GM23338 (cell line): Measurements from ENCODE around the gene MSL3B.

ENCODE experiments used
- ATAC-seq: fragments of 200-7000 bp; cut with Tn5 transposase; 3 replicates; pipeline ENCODE4 v1.9.1; 2020
- DNase-seq: peaks from one replicate; pipeline ENCODE4 v3.0.0-alpha.2; 2015; ENCODE audit warnings: low spot score
- H2AFZ ChIP-seq: fragments of 200-600 bp; sonication (generic); 2 replicates; pipeline ENCODE4 v1.8.0; 2016; ENCODE audit warnings: antibody characterized with exemption, mild to moderate bottlenecking, moderate library complexity
- H3F3A ChIP-seq: fragments of 200-600 bp; sonication (generic); replicated peaks from 2 replicates; pipeline ENCODE4 v1.8.0; 2017; ENCODE audit warnings: antibody characterized with exemption, mixed run types, low read depth
- H3K27ac ChIP-seq: fragments of 200-600 bp; sonication (generic); 2 replicates; pipeline ENCODE4 v1.6.1; 2016; ENCODE audit warnings: low read depth
- H3K27me3 ChIP-seq: fragments of 200-600 bp; sonication (generic); 2 replicates; pipeline ENCODE4 v1.8.0; 2016; ENCODE audit warnings: mild to moderate bottlenecking, mixed run types, moderate library complexity; ENCODE audit not compliant: insufficient read depth
- H3K36me3 ChIP-seq: fragments of 200-600 bp; sonication (generic); 2 replicates; pipeline ENCODE4 v1.8.0; 2016; ENCODE audit warnings: mild to moderate bottlenecking; ENCODE audit not compliant: insufficient read depth
- H3K4me1 ChIP-seq: fragments of 200-600 bp; sonication (generic); 2 replicates; pipeline ENCODE4 v1.8.0; 2016; ENCODE audit warnings: mild to moderate bottlenecking, moderate library complexity; ENCODE audit not compliant: insufficient read depth
- H3K4me2 ChIP-seq: fragments of 200-600 bp; sonication (generic); 2 replicates; pipeline ENCODE4 v1.7.1; 2017; ENCODE audit warnings: mixed run types
- H3K4me3 ChIP-seq: fragments of 200-600 bp; sonication (generic); 2 replicates; pipeline ENCODE4 v1.6.1; 2016; ENCODE audit warnings: mixed run types
- H3K79me2 ChIP-seq: fragments of 200-600 bp; sonication (generic); replicated peaks from 2 replicates; pipeline ENCODE4 v1.8.0; 2017; ENCODE audit warnings: mild to moderate bottlenecking; ENCODE audit not compliant: insufficient read depth
- H3K9me2 ChIP-seq: fragments of 200-600 bp; sonication (generic); 2 replicates; pipeline ENCODE4 v1.8.0; 2017; ENCODE audit not compliant: insufficient read depth
- H4K20me1 ChIP-seq: fragments of 200-600 bp; sonication (generic); replicated peaks from 2 replicates; pipeline ENCODE4 v1.8.0; 2017; ENCODE audit warnings: mild to moderate bottlenecking; ENCODE audit not compliant: insufficient read depth
- H3K27ac Mint-ChIP-seq: 2 replicates; pipeline ENCODE4 v1.8.0; 2020; ENCODE audit warnings: inconsistent platforms, mild to moderate bottlenecking, moderate library complexity, mixed read lengths
- H3K27me3 Mint-ChIP-seq: 3 replicates; pipeline ENCODE4 v1.8.0; 2022; ENCODE audit warnings: low read depth, mild to moderate bottlenecking, moderate library complexity, mixed read lengths, inconsistent platforms; ENCODE audit not compliant: insufficient read depth, poor library complexity
- H3K36me3 Mint-ChIP-seq: 3 replicates; pipeline ENCODE4 v1.8.0; 2021; ENCODE audit warnings: low read depth, mild to moderate bottlenecking, inconsistent platforms, moderate library complexity, mixed read lengths
- H3K4me1 Mint-ChIP-seq: 3 replicates; pipeline ENCODE4 v1.8.0; 2020; ENCODE audit warnings: mild to moderate bottlenecking, inconsistent platforms, mixed read lengths
- H3K4me3 Mint-ChIP-seq: 3 replicates; pipeline ENCODE4 v1.8.0; 2021; ENCODE audit warnings: moderate library complexity, mild to moderate bottlenecking, inconsistent platforms, mixed read lengths
- H3K9me3 Mint-ChIP-seq: 3 replicates; pipeline ENCODE4 v1.8.0; 2020; ENCODE audit warnings: moderate library complexity, mild to moderate bottlenecking, inconsistent platforms, mixed read lengths
- CREB1 ChIP-seq: fragments of 250-450 bp; sonication (Bioruptor Pico); IDR thresholded peaks from 2 replicates; pipeline ENCODE4 v1.5.0; 2020; ENCODE audit warnings: low read depth, mild to moderate bottlenecking, moderate library complexity
- CTCF ChIP-seq, 2 experiments: fragments of 200-600 bp in 1 of 2; sonication (generic) in 1 of 2; conservative IDR thresholded peaks; 2 replicates each; pipeline versions ENCODE4 v1.5.1 to v1.6.1; 2016 to 2017; ENCODE audit warnings: antibody characterized with exemption in 2 of 2, low read depth in 2 of 2, mild to moderate bottlenecking in 2 of 2, moderate library complexity in 1 of 2
- EZH2 ChIP-seq: fragments of 200-600 bp; sonication (generic); IDR thresholded peaks from one replicate; pipeline ENCODE4 v1.8.0; 2017; ENCODE audit warnings: antibody characterized with exemption, mild to moderate bottlenecking, low read depth; ENCODE audit not compliant: unreplicated experiment
- EZH2phosphoT487 ChIP-seq: fragments of 200-600 bp; sonication (generic); IDR thresholded peaks from one replicate; pipeline ENCODE4 v1.8.1; 2018; ENCODE audit warnings: antibody characterized with exemption; ENCODE audit not compliant: unreplicated experiment
- JUNB ChIP-seq: IDR thresholded peaks from one replicate; pipeline ENCODE4 v1.6.1; 2016; ENCODE audit warnings: antibody characterized with exemption; ENCODE audit not compliant: unreplicated experiment
- NANOG ChIP-seq: IDR thresholded peaks from 2 replicates; pipeline ENCODE4 v1.6.1; 2016; ENCODE audit warnings: antibody characterized with exemption, borderline replicate concordance
- POLR2AphosphoS5 ChIP-seq: IDR thresholded peaks from 2 replicates; pipeline ENCODE4 v1.6.1; 2016; ENCODE audit warnings: antibody characterized with exemption, low read depth
- REST ChIP-seq: IDR thresholded peaks from one replicate; pipeline ENCODE4 v1.6.1; 2018; ENCODE audit warnings: antibody characterized with exemption; ENCODE audit not compliant: unreplicated experiment
- ZNF114 ChIP-seq: fragments of 250-450 bp; sonication (Bioruptor Pico); IDR thresholded peaks from 2 replicates; pipeline ENCODE4 v1.5.0; 2020; ENCODE audit warnings: mild to moderate bottlenecking, moderate library complexity
- ZNF331 ChIP-seq: fragments of 250-450 bp; sonication (Bioruptor Pico); IDR thresholded peaks from 2 replicates; pipeline ENCODE4 v1.5.0; 2020; ENCODE audit warnings: low read depth, mild to moderate bottlenecking, moderate library complexity

The MSL3B gene

GRCh38 chr2:233817995-233818638 lies 50.1 kb downstream of the MSL3B start:
- no peak for DNase-seq

GRCh38 chr2:233817361-233817911 lies 50.8 kb downstream of the MSL3B start:
- H3K79me2 ChIP-seq, result no peaks in the 10 kb centered on the region
- H4K20me1 ChIP-seq, result no peaks in the 10 kb centered on the region
- no peaks in the 10 kb centered on the region; the same call in 2 of the 3 replicates for H3K4me1 Mint-ChIP-seq
- H3K36me3 Mint-ChIP-seq, result no peaks in the 10 kb centered on the region
- H3K27me3 Mint-ChIP-seq, result peaks cover 12% of the 10 kb centered on the region
- H3K4me1 ChIP-seq, result no peaks in the 10 kb centered on the region
- H3F3A ChIP-seq, result no peaks in the 10 kb centered on the region
- no peak overlapping the region for H3K4me2 ChIP-seq
- H3K9me3 Mint-ChIP-seq, result no peaks in the 10 kb centered on the region
- ATAC-seq, result no peak
- H3K27ac ChIP-seq, result no peak overlapping the region
- H3K36me3 ChIP-seq, result no peaks in the 10 kb centered on the region
- no peaks in the 10 kb centered on the region for H3K27me3 ChIP-seq
- no peak overlapping the region for H3K4me3 Mint-ChIP-seq
- H3K27ac Mint-ChIP-seq, result no peak overlapping the region
- DNase-seq, result no peak
- H3K4me3 ChIP-seq, result no peak overlapping the region
- H2AFZ ChIP-seq, result no peak overlapping the region
- H3K9me2 ChIP-seq, result peaks cover 6% of the 10 kb centered on the region; the same call in 1 of the 2 replicates
- TF ChIP-seq REST, result no peak
- no peak for TF ChIP-seq CTCF (conservative IDR thresholded peaks at IDR 0.05; ENCODE audit: low read depth in 2 of 2)
- no peak for TF ChIP-seq NANOG
- no peak for TF ChIP-seq POLR2AphosphoS5
- TF ChIP-seq JUNB, result no peak
- TF ChIP-seq ZNF331 (CRISPR knock-in tag), result no peak
- TF ChIP-seq ZNF114 (CRISPR knock-in tag), result no peak
- TF ChIP-seq EZH2phosphoT487, result no peak
- TF ChIP-seq CREB1 (CRISPR knock-in tag), result no peak

More at GRCh38 chr2:233817995-233818638, 50.1 kb downstream of the MSL3B start:
- TF ChIP-seq EZH2, result no peak
- no peak for TF ChIP-seq EZH2phosphoT487
- TF ChIP-seq POLR2AphosphoS5, result no peak
- no peaks in the 10 kb centered on the region for H3K79me2 ChIP-seq
- H3K4me2 ChIP-seq, result no peak overlapping the region
- no peak overlapping the region for H3K4me3 ChIP-seq
- Mint-ChIP-seq H3K4me1 (no peaks in the 10 kb centered on the region; the same call in 2 of the 3 replicates), H3K9me3 (no peaks in the 10 kb centered on the region), H3K4me3 (no peak overlapping the region), H3K36me3 (no peaks in the 10 kb centered on the region), H3K27ac (no peak overlapping the region), H3K27me3 (peaks cover 14% of the 10 kb centered on the region)
- H4K20me1 ChIP-seq, result no peaks in the 10 kb centered on the region
- no peaks in the 10 kb centered on the region for H3K36me3 ChIP-seq
- H3K27me3 ChIP-seq, result no peaks in the 10 kb centered on the region
- H2AFZ ChIP-seq, result no peak overlapping the region
- peaks cover 6% of the 10 kb centered on the region; the same call in 1 of the 2 replicates for H3K9me2 ChIP-seq
- H3K27ac ChIP-seq, result no peak overlapping the region
- no peaks in the 10 kb centered on the region for H3K4me1 ChIP-seq
- no peak for ATAC-seq
- no peaks in the 10 kb centered on the region for H3F3A ChIP-seq
